NCI-H446 (cell line): ENCODE results near the gene SRRT.
"Not testable (repeated sequence)": the region's sequence is repeated elsewhere in the genome, so short reads cannot be mapped to it uniquely, and the experiment has no call there.

Experiments
- DNase-seq, 2 experiments: peaks; one replicate each; lab custom pipeline; 2025; lab: John Stamatoyannopoulos, UW

Gene SRRT

GRCh38 chr7:100936167-100936566 is 61.3 kb downstream of the SRRT start:
- DNase-seq = not testable (repeated sequence)
